Fibroblast of villous mesenchyme (primary cell): ENCODE measurements around the gene PIK3CB. TPM values are rescaled to one million over a fixed set of nuclear protein-coding genes. Genes with fewer than 3 reads are reported as not detected.

ENCODE experiments used
- DNase-seq: peaks from one replicate; pipeline ENCODE4 v3.0.0-alpha.2; 2010; ENCODE audit warnings: low read depth
- H3K4me3 ChIP-seq: 2 replicates; pipeline ENCODE4 v1.5.1; 2011; ENCODE audit warnings: low read depth, mild to moderate bottlenecking, low read length
- total RNA-seq: library from RNA; depleted of rRNA; stranded (reverse); fragments of >200 nt; gene quantifications from 2 replicates; pipeline ENCODE4 v1.2.3, GENCODE V29; 2012
- TF ChIP-seq, protein P1 (sequence below): IDR thresholded peaks from 2 replicates; pipeline ENCODE4 v1.5.1; 2012; ENCODE audit warnings: low read depth, mild to moderate bottlenecking, low read length; ENCODE audit not compliant: insufficient read depth

PIK3CB gene
- total RNA-seq, 1 donor = 9.9 TPM

DNA sequence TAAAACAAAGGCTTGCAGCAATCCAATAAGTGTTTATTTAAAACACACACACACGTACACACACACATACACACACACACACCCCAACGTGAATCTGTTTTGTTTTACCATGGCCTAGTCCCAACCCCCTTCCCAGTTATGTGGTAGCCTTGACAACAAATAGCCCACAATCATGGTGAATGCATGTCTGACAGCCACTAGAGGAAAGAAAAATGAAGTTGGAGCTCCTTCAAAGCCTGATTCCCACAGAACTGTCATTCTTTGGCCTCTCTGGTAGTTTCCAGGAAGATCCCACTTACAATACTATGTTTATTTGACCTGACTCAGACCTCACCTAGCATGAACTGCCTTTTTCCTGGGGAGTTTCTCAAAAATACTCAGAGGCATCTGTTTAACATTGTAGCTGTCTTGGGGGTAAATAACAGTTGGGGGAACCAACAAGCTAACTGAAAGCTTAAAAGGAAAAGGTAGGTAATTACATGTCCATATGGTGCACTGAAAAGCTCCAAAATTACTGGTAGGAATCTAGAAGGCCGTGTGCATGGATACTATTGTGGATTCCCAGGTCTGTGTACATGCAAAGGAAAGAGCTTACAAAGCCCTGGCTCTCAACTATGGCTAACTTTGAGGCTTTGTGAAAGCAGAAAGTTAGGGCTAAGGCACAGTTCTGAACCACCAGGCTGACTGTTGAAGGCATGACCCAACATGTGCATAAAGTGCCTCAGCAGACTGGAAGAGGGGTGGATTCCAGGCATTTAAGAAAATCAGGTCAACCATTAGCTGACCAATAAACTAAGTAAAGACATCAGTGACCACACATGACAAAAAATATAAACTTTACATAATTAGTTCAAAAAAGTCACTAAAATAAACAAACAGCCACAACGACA, 160.8 kb downstream of the PIK3CB start:
- TF ChIP-seq, protein P1, sequence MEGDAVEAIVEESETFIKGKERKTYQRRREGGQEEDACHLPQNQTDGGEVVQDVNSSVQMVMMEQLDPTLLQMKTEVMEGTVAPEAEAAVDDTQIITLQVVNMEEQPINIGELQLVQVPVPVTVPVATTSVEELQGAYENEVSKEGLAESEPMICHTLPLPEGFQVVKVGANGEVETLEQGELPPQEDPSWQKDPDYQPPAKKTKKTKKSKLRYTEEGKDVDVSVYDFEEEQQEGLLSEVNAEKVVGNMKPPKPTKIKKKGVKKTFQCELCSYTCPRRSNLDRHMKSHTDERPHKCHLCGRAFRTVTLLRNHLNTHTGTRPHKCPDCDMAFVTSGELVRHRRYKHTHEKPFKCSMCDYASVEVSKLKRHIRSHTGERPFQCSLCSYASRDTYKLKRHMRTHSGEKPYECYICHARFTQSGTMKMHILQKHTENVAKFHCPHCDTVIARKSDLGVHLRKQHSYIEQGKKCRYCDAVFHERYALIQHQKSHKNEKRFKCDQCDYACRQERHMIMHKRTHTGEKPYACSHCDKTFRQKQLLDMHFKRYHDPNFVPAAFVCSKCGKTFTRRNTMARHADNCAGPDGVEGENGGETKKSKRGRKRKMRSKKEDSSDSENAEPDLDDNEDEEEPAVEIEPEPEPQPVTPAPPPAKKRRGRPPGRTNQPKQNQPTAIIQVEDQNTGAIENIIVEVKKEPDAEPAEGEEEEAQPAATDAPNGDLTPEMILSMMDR = no peak
- H3K4me3 ChIP-seq = no peak overlapping the region
- DNase-seq = peak; percentile 70

DNA sequence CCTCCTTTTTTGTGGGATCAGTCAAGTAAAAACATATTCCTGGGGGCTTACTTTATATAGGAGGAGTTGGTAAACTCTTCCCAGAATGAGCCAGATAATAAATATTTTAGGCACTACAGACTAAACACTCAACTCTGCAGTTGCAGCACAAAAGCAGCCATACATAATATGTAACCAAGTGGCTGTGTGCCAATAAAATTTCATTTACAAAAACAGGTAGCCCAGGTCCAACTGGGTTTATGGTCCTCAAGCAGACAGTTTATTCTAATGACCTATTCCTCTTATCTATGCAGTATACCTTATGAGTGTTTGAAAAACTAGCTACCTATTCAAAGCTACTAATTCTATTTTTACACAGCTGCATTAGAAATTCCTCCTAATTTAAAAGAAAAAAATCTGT, 164.3 kb downstream of the PIK3CB start:
- no peak overlapping the region for H3K4me3 ChIP-seq
- no peak for DNase-seq
- TF ChIP-seq, protein P1 = no peak

DNA sequence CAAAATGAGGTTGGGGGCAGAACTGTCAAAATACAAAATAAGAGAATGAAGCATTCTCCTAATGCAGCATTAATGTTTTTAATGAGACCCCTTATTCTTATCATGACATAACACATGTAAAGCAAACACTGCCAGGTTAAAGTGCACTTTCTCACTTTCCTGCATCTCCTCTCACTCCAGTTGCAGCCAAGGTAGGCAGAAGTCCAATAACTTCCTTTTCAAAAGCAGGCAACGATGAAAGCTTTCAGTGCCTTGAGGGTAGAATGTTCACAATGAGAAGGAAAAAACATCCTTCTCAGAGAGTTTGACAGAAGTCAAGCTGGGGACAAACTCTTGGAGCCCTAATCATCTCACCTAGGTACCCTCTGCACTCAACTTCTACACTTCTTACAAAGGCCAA, 166.6 kb downstream of the PIK3CB start:
- TF ChIP-seq, protein P1 = no peak
- DNase-seq = no peak
- no peak overlapping the region for H3K4me3 ChIP-seq

DNA sequence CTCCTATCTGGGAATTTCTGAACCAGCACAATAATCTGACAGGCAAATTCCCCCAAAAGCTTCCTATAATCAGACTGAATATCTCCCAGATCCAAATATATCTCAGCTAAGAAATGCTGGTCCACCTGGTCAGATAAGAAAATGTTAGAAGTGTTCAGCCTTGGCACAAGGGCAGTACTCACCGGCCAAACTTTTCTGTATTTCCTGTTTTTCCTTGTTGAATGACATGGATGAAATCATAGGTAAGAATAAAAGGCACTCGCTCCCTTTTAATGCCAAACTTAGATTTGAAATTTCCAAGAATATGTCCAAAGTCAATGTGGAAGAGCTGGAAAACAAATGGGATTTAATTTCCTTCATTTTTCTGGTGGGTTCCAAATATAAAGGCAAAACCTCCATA, 177.2 kb downstream of the PIK3CB start:
- H3K4me3 ChIP-seq = no peak overlapping the region
- no peak for DNase-seq
- TF ChIP-seq, protein P1 = no peak

DNA sequence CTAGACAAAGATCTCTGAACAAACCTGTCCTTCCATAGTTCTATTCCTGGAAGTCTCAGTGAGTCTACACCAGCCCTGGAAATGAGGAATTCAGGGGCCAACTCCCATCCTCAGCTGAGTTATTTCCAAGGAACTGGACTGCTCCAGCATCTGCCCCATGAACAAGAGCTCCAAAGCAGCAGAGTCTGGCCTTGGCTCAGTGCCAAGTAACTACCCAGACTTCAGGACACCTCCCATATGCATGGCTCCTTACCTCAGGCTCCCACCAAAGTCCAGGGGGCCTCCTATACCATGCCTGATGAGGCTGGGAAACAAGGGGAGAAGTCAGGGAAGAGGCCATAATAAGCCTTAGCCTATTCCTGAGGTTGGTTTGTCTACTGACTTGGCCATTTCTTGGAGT, 181.2 kb downstream of the PIK3CB start:
- no peak for DNase-seq
- TF ChIP-seq, protein P1 = no peak
- H3K4me3 ChIP-seq = no peak overlapping the region

DNA sequence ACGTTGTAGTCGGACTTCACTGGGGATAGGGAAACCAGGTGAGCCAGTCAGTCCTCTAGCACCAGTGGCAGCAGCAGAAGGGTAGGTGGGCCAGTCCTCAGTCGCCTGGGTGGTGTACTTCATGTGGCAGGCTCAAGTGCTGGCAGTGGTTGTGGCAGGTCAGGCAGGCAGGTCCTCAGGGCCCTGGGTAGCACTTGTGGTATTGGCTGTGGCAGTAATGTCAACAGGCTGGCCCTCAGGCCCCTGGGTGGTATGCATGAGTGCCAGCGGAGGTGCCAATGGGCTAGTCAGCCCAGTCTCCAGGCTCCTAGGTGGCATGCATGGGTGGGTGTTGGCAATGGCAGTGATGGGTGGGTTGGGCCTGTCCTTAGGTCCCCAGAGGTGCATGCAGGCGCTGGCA, 185.6 kb downstream of the PIK3CB start:
- no peak overlapping the region for H3K4me3 ChIP-seq
- TF ChIP-seq, protein P1 = no peak
- no peak for DNase-seq

DNA sequence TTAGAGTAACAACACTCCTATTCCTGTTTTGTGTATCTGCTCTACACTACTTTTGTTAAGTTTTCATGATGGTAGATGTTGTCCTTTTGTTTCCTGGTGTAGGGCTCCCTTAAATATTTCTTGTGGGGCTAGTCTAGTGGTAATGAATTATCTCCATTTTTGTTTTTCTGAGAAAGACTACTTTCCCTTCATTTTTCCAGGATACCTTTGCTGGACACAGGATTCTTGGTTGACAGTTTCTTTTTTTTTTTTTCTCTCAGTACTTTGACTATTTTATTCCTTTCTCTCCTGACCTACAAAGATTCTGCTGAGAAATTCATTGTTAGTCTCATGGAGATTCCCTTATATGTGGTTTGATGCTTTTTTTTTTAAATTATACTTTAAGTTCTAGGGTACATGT, 188.2 kb downstream of the PIK3CB start:
- H3K4me3 ChIP-seq = no peak overlapping the region
- TF ChIP-seq, protein P1 = no peak
- DNase-seq = no peak
